Liver (tissue), 9 donors: ENCODE results near the gene SEMA6B. TPM values are rescaled to one million over a fixed set of nuclear protein-coding genes. Genes with fewer than 3 reads are reported as not detected.

Experiments
- DNase-seq: peaks from one replicate; pipeline ENCODE4 v3.0.0-alpha.2; 2017; ENCODE audit warnings: low spot score
- H3K27ac ChIP-seq, 2 donors: one replicate each; pipeline ENCODE4 v1.7.0; 2013; ENCODE audit warnings: inconsistent platforms in 2 of 2, low read length in 2 of 2, control low read depth in 1 of 2, low read depth in 1 of 2, mild to moderate bottlenecking in 1 of 2
- H3K27me3 ChIP-seq, 4 donors: one replicate each; pipeline versions ENCODE4 v1.6.1 to v1.7.0; 2013; ENCODE audit warnings: low read length in 3 of 4, inconsistent platforms in 1 of 4, mild to moderate bottlenecking in 1 of 4, moderate library complexity in 1 of 4; ENCODE audit not compliant: control insufficient read depth in 4 of 4, insufficient read depth in 4 of 4
- H3K36me3 ChIP-seq, 4 donors: one replicate each; pipeline versions ENCODE4 v1.6.1 to v1.7.0; 2013; ENCODE audit warnings: low read length in 3 of 4, mild to moderate bottlenecking in 3 of 4, low read depth in 1 of 4, moderate library complexity in 1 of 4; ENCODE audit not compliant: control insufficient read depth in 4 of 4, insufficient read depth in 3 of 4
- H3K4me1 ChIP-seq, 4 donors: one replicate each; pipeline versions ENCODE4 v1.6.1 to v1.7.0; 2013; ENCODE audit warnings: low read length in 3 of 4, mild to moderate bottlenecking in 3 of 4, moderate library complexity in 1 of 4; ENCODE audit not compliant: control insufficient read depth in 4 of 4, insufficient read depth in 4 of 4
- H3K4me3 ChIP-seq, 3 donors: one replicate each; pipeline versions ENCODE4 v1.6.1 to v1.7.0; 2013; ENCODE audit warnings: low read length in 3 of 3, control low read depth in 1 of 3, low read depth in 1 of 3, mild to moderate bottlenecking in 1 of 3
- H3K9ac ChIP-seq, 2 donors: one replicate each; pipeline ENCODE4 v1.7.0; 2013; ENCODE audit warnings: low read length in 2 of 2, mild to moderate bottlenecking in 2 of 2, moderate library complexity in 2 of 2, control low read depth in 1 of 2, low read depth in 1 of 2
- H3K9me3 ChIP-seq, 4 donors: one replicate each; pipeline versions ENCODE4 v1.6.1 to v1.7.0; 2013; ENCODE audit warnings: low read length in 3 of 4; ENCODE audit not compliant: control insufficient read depth in 4 of 4
- CTCF ChIP-seq: fragments of 150-350 bp; IDR thresholded peaks from 2 replicates; pipeline ENCODE4 v1.5.1; 2017; ENCODE audit warnings: improper control_type of control experiment, low read depth, low read length; ENCODE audit not compliant: missing input control
- EGR1 ChIP-seq, 2 donors: IDR thresholded peaks; 2 replicates each; pipeline ENCODE4 v1.6.1; 2016 to 2018; ENCODE audit warnings: antibody characterized with exemption in 2 of 2, low read depth in 2 of 2
- FOXA1 ChIP-seq: IDR thresholded peaks from 2 replicates; pipeline ENCODE4 v1.6.1; 2016; ENCODE audit warnings: antibody characterized with exemption
- FOXA2 ChIP-seq: IDR thresholded peaks from 2 replicates; pipeline ENCODE4 v1.6.1; 2016; ENCODE audit warnings: antibody characterized with exemption
- GABPA ChIP-seq, 2 donors: IDR thresholded peaks in 1 of 2; conservative IDR thresholded peaks in 1 of 2; 2 replicates each; pipeline ENCODE4 v1.6.1; 2016; ENCODE audit warnings: antibody characterized with exemption in 2 of 2, mild to moderate bottlenecking in 1 of 2, moderate library complexity in 1 of 2
- HNF4A ChIP-seq, 2 donors: conservative IDR thresholded peaks; 2 replicates each; pipeline ENCODE4 v1.6.1; 2016; ENCODE audit warnings: antibody characterized with exemption in 2 of 2, mild to moderate bottlenecking in 2 of 2
- HNF4G ChIP-seq: IDR thresholded peaks from 2 replicates; pipeline ENCODE4 v1.6.1; 2016; ENCODE audit warnings: antibody characterized with exemption
- JUND ChIP-seq, 2 donors: IDR thresholded peaks; 2 replicates each; pipeline ENCODE4 v1.6.1; 2016; ENCODE audit warnings: antibody characterized with exemption in 2 of 2
- MAX ChIP-seq: IDR thresholded peaks from 2 replicates; pipeline ENCODE4 v1.6.1; 2016; ENCODE audit warnings: antibody characterized with exemption
- NR2F2 ChIP-seq: IDR thresholded peaks from 2 replicates; pipeline ENCODE4 v1.6.1; 2016; ENCODE audit warnings: antibody characterized with exemption
- RAD21 ChIP-seq, 2 donors: IDR thresholded peaks; 2 replicates each; pipeline ENCODE4 v1.6.1; 2016; ENCODE audit warnings: antibody characterized with exemption in 2 of 2, mild to moderate bottlenecking in 2 of 2
- REST ChIP-seq: IDR thresholded peaks from 2 replicates; pipeline ENCODE4 v1.6.1; 2016; ENCODE audit warnings: antibody characterized with exemption, mild to moderate bottlenecking
- RXRA ChIP-seq, 2 donors: IDR thresholded peaks; 2 replicates each; pipeline ENCODE4 v1.6.1; 2017 to 2018; ENCODE audit warnings: antibody characterized with exemption in 2 of 2, mild to moderate bottlenecking in 1 of 2
- SP1 ChIP-seq: IDR thresholded peaks from 2 replicates; pipeline ENCODE4 v1.6.1; 2018; ENCODE audit warnings: antibody characterized with exemption, mild to moderate bottlenecking
- TAF1 ChIP-seq: conservative IDR thresholded peaks from 2 replicates; pipeline ENCODE4 v1.6.1; 2016; ENCODE audit warnings: antibody characterized with exemption, mild to moderate bottlenecking
- YY1 ChIP-seq: IDR thresholded peaks from 2 replicates; pipeline ENCODE4 v1.6.1; 2016; ENCODE audit warnings: antibody characterized with exemption, mild to moderate bottlenecking
- ZBTB33 ChIP-seq: IDR thresholded peaks from 2 replicates; pipeline ENCODE4 v1.6.1; 2016; ENCODE audit warnings: antibody characterized with exemption
- WGBS: extraction: QIAGEN DNeasy Blood & Tissue Kit; methylation state at CpG from one replicate; pipeline ENCODE4 v1.1.7; 2013; 5-methylcytosine and 5-hydroxymethylcytosine counted together
- polyA plus RNA-seq, 2 donors: library from polyadenylated mRNA; stranded (reverse) in 1 of 2; unstranded in 1 of 2; fragments of 200-250 nt in 1 of 2; fragments of >200 nt in 1 of 2; fragmentation: Nextera tagmentation in 1 of 2; extraction: Ambion mirVana in 1 of 2; gene quantifications; one replicate each; pipeline versions ENCODE4 v1.2.1 to v1.2.3, GENCODE V29; 2013 to 2015
- total RNA-seq, 2 donors: library from RNA; depleted of rRNA; stranded (reverse); fragments of >200 nt; gene quantifications; one replicate each; pipeline ENCODE4 v1.2.3, GENCODE V29; 2014
- TF ChIP-seq, protein P1 (sequence below): IDR thresholded peaks from 2 replicates; pipeline ENCODE4 v1.6.1; 2016; ENCODE audit warnings: antibody characterized with exemption
- donor health status: healthy.
- donor health status: healthy.
- donor health status: healthy.
- donor health status: healthy.
- donor health status: healthy.

Gene SEMA6B
- total and polyA plus RNA-seq, 4 donors, result 0.58 to 3.2 (median 2.9) TPM

DNA sequence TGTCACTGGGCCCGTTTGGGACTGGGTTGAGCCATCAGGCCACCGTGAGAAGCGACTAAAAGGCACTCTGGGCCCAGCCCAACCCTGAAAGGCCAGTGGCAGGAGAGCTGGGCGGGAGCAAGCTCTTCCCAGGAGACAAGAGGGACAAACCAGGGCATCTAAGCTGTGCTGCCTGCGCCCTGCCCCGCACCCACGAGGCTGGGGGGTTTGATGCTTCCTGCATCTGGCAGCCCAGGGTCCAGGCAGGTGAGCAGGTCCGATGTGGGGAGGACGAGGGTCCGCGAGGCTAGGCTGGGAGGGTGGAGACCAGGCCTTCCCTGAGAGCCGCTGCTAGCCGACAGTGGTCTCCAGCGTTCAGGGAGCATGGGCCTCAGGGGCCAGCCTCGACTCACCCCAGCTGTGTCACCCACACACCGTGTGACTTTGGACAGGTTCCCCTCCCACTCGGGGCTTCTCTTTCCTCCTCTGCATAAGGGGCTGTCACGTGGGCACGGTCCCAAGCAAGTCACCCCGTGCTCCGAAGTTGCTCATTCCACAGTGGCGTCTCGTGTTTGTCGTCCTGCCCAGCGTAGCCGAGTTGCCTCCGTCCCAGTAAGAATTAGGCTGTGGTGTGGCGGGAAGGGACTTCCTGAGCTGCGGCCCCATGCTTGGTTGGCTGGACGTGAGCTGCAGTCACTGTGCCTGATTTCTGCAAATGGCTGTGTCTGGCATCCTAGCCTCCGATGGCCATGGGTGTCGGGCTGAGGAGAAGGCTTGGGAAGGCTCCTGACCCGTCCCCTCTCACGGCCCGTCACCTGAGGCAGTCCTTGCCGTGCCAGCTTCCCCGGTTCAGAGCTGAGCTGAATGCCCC, 57.0 kb downstream of the SEMA6B start (continued):
- no peak for TF ChIP-seq REST
- TF ChIP-seq ZBTB33, result no peak
- TF ChIP-seq HNF4G, result no peak
- TF ChIP-seq FOXA2, result no peak
- no peak for TF ChIP-seq MAX

- no peaks in the 10 kb centered on the region for H3K9me3 ChIP-seq
- 94% methylated on average over 25 of the region's 25 CpGs for WGBS
- no peak for DNase-seq
Measured at GRCh38 chr19:4501691-4502090, 57.8 kb downstream of the SEMA6B start.

More at GRCh38 chr19:4501691-4502090, 57.8 kb downstream of the SEMA6B start:
- Histone ChIP-seq H3K27me3 (no peaks in the 10 kb centered on the region), H3K27ac (no peak overlapping the region), H3K9ac (no peak overlapping the region), H3K4me1 (no peaks in the 10 kb centered on the region), H3K36me3 (peaks cover 12 to 73% (median 26%) of the 10 kb centered on the region in 4 donors), H3K4me3 (no peak overlapping the region)
- TF ChIP-seq, protein P1, sequence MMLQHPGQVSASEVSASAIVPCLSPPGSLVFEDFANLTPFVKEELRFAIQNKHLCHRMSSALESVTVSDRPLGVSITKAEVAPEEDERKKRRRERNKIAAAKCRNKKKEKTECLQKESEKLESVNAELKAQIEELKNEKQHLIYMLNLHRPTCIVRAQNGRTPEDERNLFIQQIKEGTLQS, result no peak
- TF ChIP-seq HNF4G (no peak), NR2F2 (no peak), MAX (no peak), GABPA (IDR thresholded peaks at IDR 0.05 in 1 of 2, conservative IDR thresholded peaks at IDR 0.05 in 1 of 2) (no peak), SP1 (no peak), ZBTB33 (no peak), EGR1 (IDR thresholded peaks at IDR 0.05; ENCODE audit: low read depth in 2 of 2) (no peak), RXRA (IDR thresholded peaks at IDR 0.05) (no peak), FOXA2 (no peak), RAD21 (IDR thresholded peaks at IDR 0.05) (no peak), YY1 (no peak), HNF4A (conservative IDR thresholded peaks at IDR 0.05) (no peak), TAF1 (no peak), CTCF (no peak), JUND (IDR thresholded peaks at IDR 0.05) (no peak), REST (no peak), FOXA1 (no peak)
